ENCODE data around the gene TDRD7. TPM values are rescaled to one million over a fixed set of nuclear protein-coding genes. Genes with fewer than 3 reads are reported as not detected.

The TDRD7 gene
- total and polyA plus RNA-seq, 2 donors (not counting 1 experiment from before 2014, with no cell fraction given) = 11.5 to 19.7 TPM

- no peak overlapping the region for H3K4me3 ChIP-seq (ENCODE audit: control extremely low read depth in 1 of 5, extremely low read depth in 1 of 5, insufficient read depth in 1 of 5, low read depth in 2 of 5, low read length in 4 of 5)
- H3K79me2 ChIP-seq (ENCODE audit: control insufficient read depth, insufficient read depth, low read length) = no peaks in the 10 kb centered on the region
- H3K27ac ChIP-seq (ENCODE audit: low read length in 2 of 2) = no peak overlapping the region
- intact Hi-C loops (cut with micrococcal nuclease) = no loop called here
- no peak overlapping the region for H3K27ac Mint-ChIP-seq
- TF ChIP-seq EZH2 (IDR thresholded peaks at IDR 0.05; ENCODE audit: borderline replicate concordance, insufficient read depth, low read depth, low read length, poor library complexity, severe bottlenecking) = no peak
- no peak for TF ChIP-seq CTCF (IDR thresholded peaks at IDR 0.05)
- no peaks in the 10 kb centered on the region for H3K27me3 ChIP-seq (replicated peaks in 1 of 4; ENCODE audit: control extremely low read depth in 1 of 4, control insufficient read depth in 3 of 4, insufficient read depth in 4 of 4, low read length in 3 of 4)
- H3K9me3 ChIP-seq (ENCODE audit: control extremely low read depth in 1 of 3, control insufficient read depth in 2 of 3, insufficient read depth in 1 of 3, low read length in 2 of 3) = peaks cover 0 to 7% (median 0%) of the 10 kb centered on the region in 3 donors
- no peak overlapping the region for H3K4me3 Mint-ChIP-seq
- H3K4me1 ChIP-seq (ENCODE audit: control insufficient read depth in 2 of 2, insufficient read depth in 2 of 2, low read length in 2 of 2) = no peaks in the 10 kb centered on the region
- ChIA-PET POLR2A (no interaction called here), CTCF (interaction anchor here (1.7 kb wide), 1 partner anchor 22 kb away, joined by 5 read pairs; no protein-coding TSS in a partner anchor)
- no peak for DNase-seq
- no peaks in the 10 kb centered on the region for H4K20me1 ChIP-seq (ENCODE audit: control insufficient read depth, insufficient read depth, low read length, poor library complexity, severe bottlenecking)
- 90% methylated on average over 6 of the region's 8 CpGs for WGBS (ENCODE audit: insufficient coverage)
- peaks cover 0 to 2% of the 10 kb centered on the region in 2 experiments for H3K36me3 ChIP-seq (replicated peaks in 1 of 2; ENCODE audit: control extremely low read depth in 1 of 2, control insufficient read depth in 1 of 2, extremely low read depth in 1 of 2, insufficient read depth in 2 of 2, low read length in 1 of 2)
- H3K27me3 Mint-ChIP-seq = no peaks in the 10 kb centered on the region
- peaks cover 6% of the 10 kb centered on the region for H3K9me3 Mint-ChIP-seq (ENCODE audit: insufficient read depth)
- peaks cover 6% of the 10 kb centered on the region for H3K4me1 Mint-ChIP-seq
- H2AFZ ChIP-seq (ENCODE audit: insufficient read depth, low read depth, low read length, poor library complexity, severe bottlenecking) = no peak overlapping the region
- no peak overlapping the region for H3K9ac ChIP-seq (ENCODE audit: low read length)
- no peak for ATAC-seq (ENCODE audit: low read depth)
- H3K4me2 ChIP-seq (replicated peaks; ENCODE audit: low read depth, low read length, poor library complexity, severe bottlenecking) = no peak overlapping the region
These were observed 47.0 kb upstream of the TDRD7 start for GRCh38 chr9:97364769-97365490.

- WGBS (ENCODE audit: insufficient coverage) = 75% methylated on average over 2 of the region's 5 CpGs
These were observed 46.3 kb upstream of the TDRD7 start for GRCh38 chr9:97365634-97366033.

More at GRCh38 chr9:97365634-97366033, 46.3 kb upstream of the TDRD7 start:
- no peak overlapping the region for H3K4me3 ChIP-seq (ENCODE audit: control extremely low read depth in 1 of 5, extremely low read depth in 1 of 5, insufficient read depth in 1 of 5, low read depth in 2 of 5, low read length in 4 of 5)
- H2AFZ ChIP-seq (ENCODE audit: insufficient read depth, low read depth, low read length, poor library complexity, severe bottlenecking) = no peak overlapping the region
- ChIA-PET CTCF (interaction anchor here (1.7 kb wide), 1 partner anchor 21 kb away, joined by 5 read pairs; no protein-coding TSS in a partner anchor), POLR2A (no interaction called here)
- Mint-ChIP-seq H3K4me1 (peaks cover 6% of the 10 kb centered on the region), H3K27ac (no peak overlapping the region), H3K9me3 (ENCODE audit: insufficient read depth) (peaks cover 6% of the 10 kb centered on the region), H3K27me3 (no peaks in the 10 kb centered on the region), H3K4me3 (no peak overlapping the region)
- no peaks in the 10 kb centered on the region for H3K79me2 ChIP-seq (ENCODE audit: control insufficient read depth, insufficient read depth, low read length)
- ATAC-seq (ENCODE audit: low read depth) = no peak
- DNase-seq = no peak
- H3K9me3 ChIP-seq (ENCODE audit: control extremely low read depth in 1 of 3, control insufficient read depth in 2 of 3, insufficient read depth in 1 of 3, low read length in 2 of 3) = peaks cover 0 to 7% (median 0%) of the 10 kb centered on the region in 3 donors
- H3K9ac ChIP-seq (ENCODE audit: low read length) = no peak overlapping the region
- H3K27me3 ChIP-seq (replicated peaks in 1 of 4; ENCODE audit: control extremely low read depth in 1 of 4, control insufficient read depth in 3 of 4, insufficient read depth in 4 of 4, low read length in 3 of 4) = no peaks in the 10 kb centered on the region
- no peak overlapping the region for H3K4me2 ChIP-seq (replicated peaks; ENCODE audit: low read depth, low read length, poor library complexity, severe bottlenecking)
- H3K36me3 ChIP-seq (replicated peaks in 1 of 2; ENCODE audit: control extremely low read depth in 1 of 2, control insufficient read depth in 1 of 2, extremely low read depth in 1 of 2, insufficient read depth in 2 of 2, low read length in 1 of 2) = peaks cover 0 to 5% of the 10 kb centered on the region in 2 experiments
- H4K20me1 ChIP-seq (ENCODE audit: control insufficient read depth, insufficient read depth, low read length, poor library complexity, severe bottlenecking) = no peaks in the 10 kb centered on the region
- no peak overlapping the region for H3K27ac ChIP-seq (ENCODE audit: low read length in 2 of 2)
- intact Hi-C loops (cut with micrococcal nuclease) = no loop called here
- TF ChIP-seq EZH2 (IDR thresholded peaks at IDR 0.05; ENCODE audit: borderline replicate concordance, insufficient read depth, low read depth, low read length, poor library complexity, severe bottlenecking) = no peak
- no peak for TF ChIP-seq CTCF (IDR thresholded peaks at IDR 0.05)
- no peaks in the 10 kb centered on the region for H3K4me1 ChIP-seq (ENCODE audit: control insufficient read depth in 2 of 2, insufficient read depth in 2 of 2, low read length in 2 of 2)

Data from B cell (primary cell).